Body of pancreas (tissue), 4 donors: ENCODE data around the gene CNST. TPM values are rescaled to one million over a fixed set of nuclear protein-coding genes. Genes with fewer than 3 reads are reported as not detected.

ENCODE experiments used
- ATAC-seq: fragments of 150-250 bp; one replicate; pipeline ENCODE4 v1.9.1; 2016
- DNase-seq, 4 donors: peaks; one replicate each; pipeline ENCODE4 v3.0.0-alpha.2; 2019
- H3K27ac ChIP-seq, 4 donors: fragments of 200-600 bp; sonication (generic); 1 replicate in 3 of 4; 2 replicates in 1 of 4; pipeline versions ENCODE4 v1.5.1 to v1.6.1; 2016 to 2019; ENCODE audit warnings: mild to moderate bottlenecking in 1 of 4, mixed read lengths in 1 of 4, moderate library complexity in 1 of 4
- H3K27me3 ChIP-seq, 2 donors: fragments of 200-600 bp; sonication (generic); one replicate each; pipeline ENCODE4 v1.6.0; 2016; ENCODE audit warnings: mild to moderate bottlenecking in 1 of 2
- H3K36me3 ChIP-seq, 2 donors: fragments of 200-600 bp; sonication (generic); replicated peaks in 1 of 2; 2 replicates each; pipeline ENCODE4 v1.5.1; 2016; ENCODE audit warnings: low read depth in 2 of 2; ENCODE audit not compliant: insufficient read depth in 1 of 2
- H3K4me1 ChIP-seq: fragments of 200-600 bp; sonication (generic); one replicate; pipeline ENCODE4 v1.6.0; 2016
- H3K4me3 ChIP-seq, 2 donors: fragments of 200-600 bp; sonication (generic); 1 replicate in 1 of 2; 2 replicates in 1 of 2; pipeline ENCODE4 v1.5.1; 2016 to 2019
- H3K9me3 ChIP-seq, 3 donors: fragments of 200-600 bp; sonication (generic); 1 replicate in 2 of 3; 2 replicates in 1 of 3; pipeline ENCODE4 v1.5.1; 2016
- CTCF ChIP-seq, 7 experiments: fragments of 450-650 bp in 4 of 7; fragments of 200-600 bp in 3 of 7; sonication (generic) in 3 of 7; IDR thresholded peaks; one replicate each; pipeline ENCODE4 v1.5.1; 2016 to 2019; ENCODE audit warnings: antibody characterized with exemption in 7 of 7
- POLR2A ChIP-seq, 3 donors: fragments of 450-650 bp; IDR thresholded peaks; one replicate each; pipeline ENCODE4 v1.6.1; 2016; ENCODE audit warnings: antibody characterized with exemption in 3 of 3, mild to moderate bottlenecking in 2 of 3
- WGBS, 2 donors: methylation state at CpG; one replicate each; pipeline ENCODE4 v1.1.5; 2017; 5-methylcytosine and 5-hydroxymethylcytosine counted together
- intact Hi-C: fragments of 100-400 bp; cut with DNase I; formaldehyde crosslinking; loops from one replicate; pipeline ENCODE4 v1.15.1; 2023
- total RNA-seq, 2 donors: library from RNA; depleted of rRNA; stranded (reverse); fragments of >200 nt; gene quantifications; one replicate each; pipeline ENCODE4 v1.1.0, GENCODE V29; 2016

The CNST gene
- total RNA-seq, 2 donors from 2014 or later, result 10.9 to 12.2 TPM

GRCh38 chr1:246526380-246526779 lies 39.9 kb upstream of the CNST start:
- intact Hi-C loops, result no loop called here
- TF ChIP-seq POLR2A (IDR thresholded peaks at IDR 0.05), result no peak
- TF ChIP-seq CTCF (IDR thresholded peaks at IDR 0.05), result no peak
- Histone ChIP-seq H3K4me1 (no peaks in the 10 kb centered on the region), H3K4me3 (no peak overlapping the region), H3K9me3 (peaks cover 0 to 9% (median 0%) of the 10 kb centered on the region in 3 donors), H3K27ac (no peak overlapping the region), H3K36me3 (no peaks in the 10 kb centered on the region), H3K27me3 (no peaks in the 10 kb centered on the region)
- DNase-seq (no peak), ATAC-seq (no peak)
- WGBS, 2 donors, result 66 to 77% methylated on average over 4 of the region's 4 CpGs

GRCh38 chr1:246526915-246527314 lies 39.3 kb upstream of the CNST start:
- Histone ChIP-seq H3K9me3 (peaks cover 0 to 9% (median 0%) of the 10 kb centered on the region in 3 donors), H3K27ac (no peak overlapping the region), H3K36me3 (no peaks in the 10 kb centered on the region), H3K4me1 (no peaks in the 10 kb centered on the region), H3K27me3 (no peaks in the 10 kb centered on the region), H3K4me3 (no peak overlapping the region)
- no peak for TF ChIP-seq POLR2A (IDR thresholded peaks at IDR 0.05)
- no peak for TF ChIP-seq CTCF (IDR thresholded peaks at IDR 0.05)
- DNase-seq (no peak), ATAC-seq (no peak)
- 50 to 66% methylated on average over 2 to 7 of the region's 7 CpGs for WGBS, 2 donors
- intact Hi-C loops, result no loop called here

GRCh38 chr1:246527402-246528088 lies 38.7 kb upstream of the CNST start:
- intact Hi-C loops, result no loop called here
- TF ChIP-seq CTCF (IDR thresholded peaks at IDR 0.05) (no peak), POLR2A (IDR thresholded peaks at IDR 0.05) (no peak)
- Histone ChIP-seq H3K36me3 (no peaks in the 10 kb centered on the region), H3K4me1 (no peaks in the 10 kb centered on the region), H3K9me3 (peaks cover 0 to 15% (median 0%) of the 10 kb centered on the region in 3 donors), H3K4me3 (no peak overlapping the region), H3K27ac (no peak overlapping the region), H3K27me3 (no peaks in the 10 kb centered on the region)
- ATAC-seq, result no peak
- DNase-seq, result no peak
- WGBS, 2 donors, result 26 to 27% methylated on average over 4 to 5 of the region's 5 CpGs

DNA sequence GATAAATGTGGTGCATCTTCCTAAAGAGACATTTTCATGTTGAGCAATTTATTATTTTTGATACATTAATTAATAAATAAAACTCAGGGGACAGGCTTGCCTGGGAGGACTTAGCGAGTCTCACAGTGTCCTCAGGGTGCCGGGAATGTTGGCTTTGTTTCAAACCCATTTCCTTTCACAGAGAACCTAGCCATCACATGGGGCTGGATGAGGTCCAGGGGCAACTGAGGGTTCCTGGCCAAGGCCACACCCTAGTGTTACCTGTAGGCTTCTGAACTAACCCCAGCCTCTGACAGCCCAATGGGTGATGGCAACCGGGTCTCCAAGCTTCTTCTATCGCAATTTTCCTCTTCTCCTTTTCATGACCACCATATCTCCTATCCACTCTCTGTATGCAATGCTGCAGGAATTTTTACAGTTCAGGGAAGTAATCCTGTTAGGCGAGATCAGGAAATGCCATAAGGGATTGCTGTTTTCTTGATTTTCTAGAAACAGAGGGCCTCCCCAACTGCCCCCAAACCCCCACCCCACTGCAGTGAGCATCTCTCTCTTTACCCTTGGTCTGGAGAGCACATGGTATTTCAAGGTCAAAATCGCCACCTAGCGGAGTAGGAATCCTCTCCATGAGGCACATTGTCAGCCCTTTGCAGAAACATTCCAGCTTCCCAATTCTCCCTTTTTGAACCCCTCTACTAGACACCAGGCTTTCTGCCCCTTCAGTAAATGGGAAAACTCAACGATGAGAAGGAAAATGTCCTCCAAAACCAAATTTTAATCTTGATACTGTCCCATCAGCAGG lies 37.1 kb upstream of the CNST start:
- DNase-seq (no peak), ATAC-seq (no peak)
- H3K27ac ChIP-seq, result no peak overlapping the region
- no peaks in the 10 kb centered on the region for H3K4me1 ChIP-seq
- TF ChIP-seq CTCF (IDR thresholded peaks at IDR 0.05) (no peak), POLR2A (IDR thresholded peaks at IDR 0.05) (no peak)
- 59 to 68% methylated on average over 8 of the region's 8 CpGs for WGBS, 2 donors
- intact Hi-C loops, result no loop called here
- no peaks in the 10 kb centered on the region for H3K27me3 ChIP-seq
- H3K9me3 ChIP-seq, result peaks cover 0 to 22% (median 0%) of the 10 kb centered on the region in 3 donors
- no peaks in the 10 kb centered on the region for H3K36me3 ChIP-seq
- no peak overlapping the region for H3K4me3 ChIP-seq
